ENCODE results near the gene TMEM171. TPM values are rescaled to one million over a fixed set of nuclear protein-coding genes. Genes with fewer than 3 reads are reported as not detected.

The TMEM171 gene
- total RNA-seq, 1 donor from 2014 or later: 31.8 TPM

GRCh38 chr5:73103870-73104299 is 16.5 kb upstream of the TMEM171 start:
- Mint-ChIP-seq H3K4me3 (ENCODE audit: unreplicated experiment) (no peak overlapping the region), H3K27ac (ENCODE audit: unreplicated experiment) (no peak overlapping the region), H3K4me1 (ENCODE audit: unreplicated experiment) (peaks cover 8% of the 10 kb centered on the region), H3K36me3 (ENCODE audit: unreplicated experiment) (peaks cover 7% of the 10 kb centered on the region), H3K27me3 (ENCODE audit: unreplicated experiment) (peaks cover 3% of the 10 kb centered on the region), H3K9me3 (ENCODE audit: unreplicated experiment) (peaks cover 7% of the 10 kb centered on the region)
- no peak for DNase-seq (ENCODE audit: extremely low spot score, unreplicated experiment)
- no peak for TF ChIP-seq CTCF (IDR thresholded peaks at IDR 0.05)

GRCh38 chr5:73104326-73104725 is 16.0 kb upstream of the TMEM171 start:
- peaks cover 10% of the 10 kb centered on the region for H3K9me3 Mint-ChIP-seq (ENCODE audit: unreplicated experiment)
- peaks cover 3% of the 10 kb centered on the region for H3K27me3 Mint-ChIP-seq (ENCODE audit: unreplicated experiment)
- no peak overlapping the region for H3K4me3 Mint-ChIP-seq (ENCODE audit: unreplicated experiment)
- no peak for DNase-seq (ENCODE audit: extremely low spot score, unreplicated experiment)
- peaks cover 8% of the 10 kb centered on the region for H3K4me1 Mint-ChIP-seq (ENCODE audit: unreplicated experiment)
- peaks cover 8% of the 10 kb centered on the region for H3K36me3 Mint-ChIP-seq (ENCODE audit: unreplicated experiment)
- TF ChIP-seq CTCF (IDR thresholded peaks at IDR 0.05): no peak
- no peak overlapping the region for H3K27ac Mint-ChIP-seq (ENCODE audit: unreplicated experiment)

GRCh38 chr5:73106335-73106734 is 14.0 kb upstream of the TMEM171 start:
- Mint-ChIP-seq H3K36me3 (ENCODE audit: unreplicated experiment) (peaks cover 8% of the 10 kb centered on the region), H3K4me1 (ENCODE audit: unreplicated experiment) (peaks cover 8% of the 10 kb centered on the region), H3K9me3 (ENCODE audit: unreplicated experiment) (peaks cover 10% of the 10 kb centered on the region), H3K27ac (ENCODE audit: unreplicated experiment) (no peak overlapping the region), H3K4me3 (ENCODE audit: unreplicated experiment) (no peak overlapping the region), H3K27me3 (ENCODE audit: unreplicated experiment) (peaks cover 3% of the 10 kb centered on the region)
- no peak for DNase-seq (ENCODE audit: extremely low spot score, unreplicated experiment)
- no peak for TF ChIP-seq CTCF (IDR thresholded peaks at IDR 0.05)

- no peak overlapping the region for H3K4me3 Mint-ChIP-seq (ENCODE audit: unreplicated experiment)
- H3K9me3 Mint-ChIP-seq (ENCODE audit: unreplicated experiment): peaks cover 19% of the 10 kb centered on the region
- DNase-seq (ENCODE audit: extremely low spot score, unreplicated experiment): no peak
- no peak overlapping the region for H3K27ac Mint-ChIP-seq (ENCODE audit: unreplicated experiment)
- TF ChIP-seq CTCF (IDR thresholded peaks at IDR 0.05): no peak
- peaks cover 16% of the 10 kb centered on the region for H3K4me1 Mint-ChIP-seq (ENCODE audit: unreplicated experiment)
- H3K36me3 Mint-ChIP-seq (ENCODE audit: unreplicated experiment): peaks cover 14% of the 10 kb centered on the region
- peaks cover 3% of the 10 kb centered on the region for H3K27me3 Mint-ChIP-seq (ENCODE audit: unreplicated experiment)
Measured at GRCh38 chr5:73110190-73110589, 10.2 kb upstream of the TMEM171 start.

GRCh38 chr5:73111536-73111935 is 8.8 kb upstream of the TMEM171 start:
- Mint-ChIP-seq H3K4me3 (ENCODE audit: unreplicated experiment) (no peak overlapping the region), H3K27ac (ENCODE audit: unreplicated experiment) (no peak overlapping the region), H3K27me3 (ENCODE audit: unreplicated experiment) (peaks cover 3% of the 10 kb centered on the region), H3K9me3 (ENCODE audit: unreplicated experiment) (peaks cover 19% of the 10 kb centered on the region), H3K4me1 (ENCODE audit: unreplicated experiment) (peaks cover 30% of the 10 kb centered on the region), H3K36me3 (ENCODE audit: unreplicated experiment) (peaks cover 14% of the 10 kb centered on the region)
- no peak for DNase-seq (ENCODE audit: extremely low spot score, unreplicated experiment)
- TF ChIP-seq CTCF (IDR thresholded peaks at IDR 0.05): no peak

Measured in osteocyte (in vitro differentiated cells).